Measurements from ENCODE around the gene RPS6KC1.

DNA sequence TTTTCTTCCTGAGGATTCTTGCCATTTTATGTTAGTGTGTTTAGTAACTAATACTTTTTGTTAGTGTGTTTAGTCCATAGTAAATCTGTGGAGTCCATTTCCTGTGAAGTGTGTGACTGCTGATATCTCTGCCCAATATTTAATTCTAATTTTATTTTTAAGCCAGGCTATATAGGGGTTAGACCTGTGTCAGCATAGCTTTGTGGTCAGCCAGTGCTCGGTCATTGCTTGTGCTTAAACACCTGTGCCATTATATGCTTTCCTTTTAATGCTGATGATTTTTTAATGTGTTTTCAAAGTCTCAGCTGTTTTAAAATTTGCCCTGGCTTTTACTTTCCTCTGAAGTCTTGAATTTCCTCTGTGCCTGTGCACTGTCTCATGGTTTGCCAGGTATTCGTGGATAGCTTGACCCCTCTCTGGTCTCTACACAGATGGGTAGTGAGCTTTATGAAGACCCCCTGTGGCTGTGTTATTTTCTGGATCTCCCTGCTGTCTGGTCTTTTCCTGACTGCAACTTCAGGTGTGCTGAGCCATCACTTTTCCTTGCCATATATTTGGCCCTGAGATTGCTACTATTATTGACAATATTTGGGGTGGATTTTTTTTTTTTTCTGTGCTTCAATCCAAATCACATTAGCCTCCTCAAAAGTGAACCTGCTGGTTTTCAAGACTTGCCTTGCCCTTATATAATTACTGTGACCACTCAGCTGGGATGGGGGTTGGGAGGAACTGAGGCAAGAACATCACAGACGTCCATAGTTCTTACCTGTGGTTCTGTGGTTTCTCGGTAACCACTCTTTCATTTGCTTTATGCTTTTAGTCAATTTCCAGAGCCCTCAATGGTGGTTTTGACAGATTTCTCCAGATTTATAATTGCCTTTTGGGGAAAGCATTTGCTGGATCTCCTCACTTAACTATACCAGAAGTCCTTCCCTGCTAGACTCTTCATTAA is 59.6 kb downstream of the RPS6KC1 start:
- no peak for TF ChIP-seq CTCF (conservative IDR thresholded peaks at IDR 0.05 in 1 of 2, IDR thresholded peaks at IDR 0.05 in 1 of 2; ENCODE audit: extremely low read depth in 1 of 2, insufficient read depth in 1 of 2, low read depth in 1 of 2, low read length in 2 of 2)
- TF ChIP-seq EZH2 (IDR thresholded peaks at IDR 0.05; ENCODE audit: borderline replicate concordance, low read length), result no peak

Data from mammary epithelial cell (primary cell).